Measurements from ENCODE around the gene OBP2B.

DNA sequence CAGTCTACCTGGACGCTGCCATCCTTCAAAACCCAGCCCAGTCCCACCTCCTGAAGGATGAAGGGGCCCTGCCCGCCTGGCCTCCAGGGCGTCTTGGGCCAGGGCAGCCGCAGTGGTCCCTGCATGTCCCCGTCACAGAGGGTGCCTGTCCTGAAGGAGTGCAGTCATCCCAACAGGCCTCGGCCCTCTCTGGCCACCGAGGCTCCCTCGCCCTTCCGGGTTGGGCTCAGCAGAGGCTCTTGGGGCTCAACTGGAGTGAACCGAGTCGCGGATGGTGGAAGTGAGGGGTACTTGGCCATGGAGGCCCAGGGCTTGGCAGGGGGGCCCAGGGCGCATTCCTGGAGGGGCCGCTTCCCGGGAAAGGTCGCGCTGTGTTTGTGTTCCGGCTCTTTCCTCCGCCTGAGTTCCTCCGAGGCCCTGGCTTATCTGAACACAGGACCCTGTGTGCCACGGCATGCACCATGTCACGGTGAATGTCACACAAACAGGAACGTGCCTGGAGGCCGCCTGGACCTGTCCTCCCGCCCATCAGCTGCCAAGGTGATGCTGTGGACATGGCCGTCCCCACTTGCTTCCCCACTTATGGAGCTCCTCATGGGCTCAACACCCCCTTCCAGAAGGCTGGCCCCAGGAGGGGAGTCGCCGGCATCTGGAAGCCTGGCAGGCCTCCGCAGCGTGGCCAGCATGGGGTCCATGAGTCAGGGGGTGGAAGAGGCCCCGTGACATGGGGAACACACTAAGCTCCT, 25.7 kb upstream of the OBP2B start:
- TF ChIP-seq, protein P1, sequence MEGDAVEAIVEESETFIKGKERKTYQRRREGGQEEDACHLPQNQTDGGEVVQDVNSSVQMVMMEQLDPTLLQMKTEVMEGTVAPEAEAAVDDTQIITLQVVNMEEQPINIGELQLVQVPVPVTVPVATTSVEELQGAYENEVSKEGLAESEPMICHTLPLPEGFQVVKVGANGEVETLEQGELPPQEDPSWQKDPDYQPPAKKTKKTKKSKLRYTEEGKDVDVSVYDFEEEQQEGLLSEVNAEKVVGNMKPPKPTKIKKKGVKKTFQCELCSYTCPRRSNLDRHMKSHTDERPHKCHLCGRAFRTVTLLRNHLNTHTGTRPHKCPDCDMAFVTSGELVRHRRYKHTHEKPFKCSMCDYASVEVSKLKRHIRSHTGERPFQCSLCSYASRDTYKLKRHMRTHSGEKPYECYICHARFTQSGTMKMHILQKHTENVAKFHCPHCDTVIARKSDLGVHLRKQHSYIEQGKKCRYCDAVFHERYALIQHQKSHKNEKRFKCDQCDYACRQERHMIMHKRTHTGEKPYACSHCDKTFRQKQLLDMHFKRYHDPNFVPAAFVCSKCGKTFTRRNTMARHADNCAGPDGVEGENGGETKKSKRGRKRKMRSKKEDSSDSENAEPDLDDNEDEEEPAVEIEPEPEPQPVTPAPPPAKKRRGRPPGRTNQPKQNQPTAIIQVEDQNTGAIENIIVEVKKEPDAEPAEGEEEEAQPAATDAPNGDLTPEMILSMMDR (IDR thresholded peaks at IDR 0.05; ENCODE audit: poor library complexity, severe bottlenecking): no peak
- TF ChIP-seq EP300 (conservative IDR thresholded peaks at IDR 0.05; ENCODE audit: poor library complexity, severe bottlenecking) (no peak), RAD21 (conservative IDR thresholded peaks at IDR 0.05) (no peak)

Measured in neural cell (in vitro differentiated cells).